ENCODE measurements around the gene EGFL7. TPM values are rescaled to one million over a fixed set of nuclear protein-coding genes. Genes with fewer than 3 reads are reported as not detected.

The EGFL7 gene
- total and polyA plus RNA-seq, 10 of the 15 experiments (the other 5 are each of a cell fraction or from before 2014, with no cell fraction given) = 0.06 to 0.46 (median 0.19) TPM; not detected in 5

DNA sequence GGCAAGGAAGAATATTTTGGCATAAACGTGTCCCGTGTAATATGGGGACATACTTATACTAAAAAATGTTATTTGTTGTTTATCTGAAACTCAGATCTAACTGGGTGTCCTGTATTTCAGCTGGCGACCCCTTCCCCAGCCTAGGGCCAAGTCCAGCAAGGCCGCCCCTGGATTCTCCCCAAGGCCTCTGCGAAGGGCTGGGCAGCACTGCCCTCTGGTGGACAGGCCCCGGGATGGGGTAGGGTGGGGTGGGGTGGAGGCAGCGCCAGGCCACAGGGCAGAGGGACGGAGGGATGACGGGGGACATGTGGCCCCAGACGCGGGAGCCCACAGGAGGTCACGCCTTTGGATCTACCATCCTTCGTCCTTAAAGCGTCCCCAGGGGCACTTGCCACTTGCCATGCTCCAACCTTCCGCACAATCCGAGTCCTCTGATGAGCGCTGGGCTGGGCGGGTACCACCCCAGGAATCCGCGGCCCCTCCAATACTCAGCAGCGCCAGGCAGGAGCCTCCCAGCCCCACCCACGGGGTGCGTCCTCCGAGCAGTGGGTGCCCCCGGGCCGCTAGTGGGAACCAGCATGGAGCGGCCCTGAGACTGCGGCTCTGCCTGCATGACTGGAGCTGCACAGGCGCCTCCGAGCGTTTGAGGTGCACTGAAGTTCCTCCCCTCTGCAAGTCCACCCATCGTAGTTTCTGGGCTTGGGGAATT, 31.6 kb downstream of the EGFL7 start:
- Histone ChIP-seq H3K4me3 (no peak overlapping the region), H3K27ac (ENCODE audit: control insufficient read depth, insufficient read depth) (no peak overlapping the region), H3K4me1 (ENCODE audit: control insufficient read depth, insufficient read depth, low read length) (peaks cover 4% of the 10 kb centered on the region), H3K36me3 (ENCODE audit: control insufficient read depth in 2 of 2, insufficient read depth in 2 of 2, low read length in 1 of 2) (no peaks in the 10 kb centered on the region), H3K9me3 (replicated peaks; ENCODE audit: control insufficient read depth, insufficient read depth, low read length) (no peaks in the 10 kb centered on the region), H3K9ac (ENCODE audit: control insufficient read depth, insufficient read depth, low read length) (no peak overlapping the region), H2AFZ (ENCODE audit: control insufficient read depth, low read depth, low read length) (no peak overlapping the region), H3K27me3 (replicated peaks in 1 of 2; ENCODE audit: control insufficient read depth in 2 of 2, insufficient read depth in 2 of 2, low read length in 1 of 2) (no peaks in the 10 kb centered on the region), H3K79me2 (ENCODE audit: control insufficient read depth, insufficient read depth, low read length) (no peaks in the 10 kb centered on the region), H3K4me2 (ENCODE audit: control insufficient read depth, insufficient read depth) (no peak overlapping the region), H4K20me1 (ENCODE audit: control insufficient read depth, insufficient read depth) (no peaks in the 10 kb centered on the region)
- in situ Hi-C loops (cut with MboI) (no loop called here), intact Hi-C loops (cut with micrococcal nuclease; ENCODE audit: unreplicated experiment) (no loop called here)
- TF ChIP-seq SREBF1 (IDR thresholded peaks at IDR 0.05; ENCODE audit: low read length) (no peak), SMC3 (IDR thresholded peaks at IDR 0.05; ENCODE audit: borderline replicate concordance, low read length) (peak; percentile 39; the same call in 1 of the 2 replicates), YBX1 (IDR thresholded peaks at IDR 0.05) (no peak), RAD21 (IDR thresholded peaks at IDR 0.05; ENCODE audit: insufficient read depth, low read depth, low read length) (peak; percentile 69), RCOR1 (conservative IDR thresholded peaks at IDR 0.05; ENCODE audit: low read depth, low read length) (no peak)
- TF ChIP-seq, protein P1, sequence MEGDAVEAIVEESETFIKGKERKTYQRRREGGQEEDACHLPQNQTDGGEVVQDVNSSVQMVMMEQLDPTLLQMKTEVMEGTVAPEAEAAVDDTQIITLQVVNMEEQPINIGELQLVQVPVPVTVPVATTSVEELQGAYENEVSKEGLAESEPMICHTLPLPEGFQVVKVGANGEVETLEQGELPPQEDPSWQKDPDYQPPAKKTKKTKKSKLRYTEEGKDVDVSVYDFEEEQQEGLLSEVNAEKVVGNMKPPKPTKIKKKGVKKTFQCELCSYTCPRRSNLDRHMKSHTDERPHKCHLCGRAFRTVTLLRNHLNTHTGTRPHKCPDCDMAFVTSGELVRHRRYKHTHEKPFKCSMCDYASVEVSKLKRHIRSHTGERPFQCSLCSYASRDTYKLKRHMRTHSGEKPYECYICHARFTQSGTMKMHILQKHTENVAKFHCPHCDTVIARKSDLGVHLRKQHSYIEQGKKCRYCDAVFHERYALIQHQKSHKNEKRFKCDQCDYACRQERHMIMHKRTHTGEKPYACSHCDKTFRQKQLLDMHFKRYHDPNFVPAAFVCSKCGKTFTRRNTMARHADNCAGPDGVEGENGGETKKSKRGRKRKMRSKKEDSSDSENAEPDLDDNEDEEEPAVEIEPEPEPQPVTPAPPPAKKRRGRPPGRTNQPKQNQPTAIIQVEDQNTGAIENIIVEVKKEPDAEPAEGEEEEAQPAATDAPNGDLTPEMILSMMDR (IDR thresholded peaks at IDR 0.05 in 2 of 3, conservative IDR thresholded peaks at IDR 0.05 in 1 of 3; ENCODE audit: control insufficient read depth in 2 of 3, extremely low read depth in 1 of 3, insufficient read depth in 1 of 3, low read depth in 3 of 3, low read length in 3 of 3) = peak; percentile 56 to 66 (median 58); a peak in 5 of 6 replicates
- no TSS peak for BruUV-seq (replicated peaks)
- ChIA-PET SMC1A (ENCODE audit: uncharacterized antibody, unreplicated experiment) (no interaction called here), RAD21 (ENCODE audit: unreplicated experiment) (no interaction called here), POLR2A (interaction anchor here (0.9 kb wide), 1 partner anchor 34 kb away, joined by 3 read pairs; no protein-coding TSS in a partner anchor), CTCF (interaction anchor here (1.0 to 1.9 kb wide), 3 partner anchors 23 to 207 kb away, joined by 3 to 4 read pairs (median 4); no protein-coding TSS in a partner anchor)
- 39% methylated on average over 27 of the region's 32 CpGs for WGBS (ENCODE audit: insufficient coverage, insufficient replicate concordance, low lambda C conversion rate, missing lambda C conversion rate)
- ATAC-seq = peak; percentile 81
- FAIRE-seq = no peak
- DNase-seq (ENCODE audit: low read depth, low spot score) = no peak

Measured in GM12878 (cell line).